ENCODE measurements around the gene TSEN54. TPM values are rescaled to one million over a fixed set of nuclear protein-coding genes. Genes with fewer than 3 reads are reported as not detected.

TSEN54 gene
- total RNA-seq, 1 experiment from 2014 or later: 25.8 TPM

DNA sequence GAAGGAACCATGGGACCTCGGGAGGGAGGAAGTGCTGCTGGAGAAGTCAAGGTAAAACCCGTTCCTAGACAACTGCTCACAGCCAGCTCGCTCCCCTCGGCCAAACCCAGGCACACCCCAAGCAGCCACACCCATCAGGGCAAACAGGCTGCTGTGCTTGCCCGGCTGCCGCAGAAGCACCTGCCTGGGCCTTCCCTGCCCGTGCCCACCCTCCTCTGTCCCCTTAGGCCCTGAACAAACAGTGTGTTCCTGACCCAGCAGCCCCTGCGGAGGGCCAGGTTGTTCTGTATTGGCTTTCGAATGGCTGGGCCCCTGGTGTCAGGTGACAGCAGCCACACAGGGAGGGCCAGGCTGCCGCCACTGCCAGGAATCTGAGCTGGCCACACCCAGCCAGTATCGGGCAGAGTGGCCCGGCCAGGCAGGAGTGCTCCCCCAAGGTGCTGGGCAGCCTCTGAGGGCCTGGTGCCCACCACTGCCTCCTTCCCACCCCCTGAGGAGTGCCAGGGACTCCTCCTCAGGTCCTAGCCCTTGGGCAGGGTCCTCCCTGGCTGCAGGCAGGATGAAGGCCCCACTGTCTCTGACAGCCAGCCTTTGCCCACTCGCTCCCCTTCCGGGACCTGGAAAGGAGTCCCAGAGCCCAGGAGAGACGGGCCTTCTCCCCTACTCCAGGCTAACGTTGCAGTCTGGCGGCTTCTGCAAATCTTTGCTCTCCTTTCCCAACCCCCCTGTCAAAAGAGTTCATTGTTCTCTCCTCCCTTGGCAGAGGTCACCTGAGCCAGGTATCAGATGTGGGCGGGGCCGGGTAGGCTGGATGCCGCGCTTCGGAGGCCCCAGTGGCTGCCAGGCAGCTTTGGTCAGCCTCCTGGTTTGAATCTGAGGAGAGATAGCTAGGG, 33.2 kb downstream of the TSEN54 start:
- in situ Hi-C loops (cut with HindIII; ENCODE audit: low pct_unique_long_range_greater_than_20kb, low sequenced_read_pairs): no loop called here
- DNase-seq (ENCODE audit: low read depth, low spot score): no peak

DNA sequence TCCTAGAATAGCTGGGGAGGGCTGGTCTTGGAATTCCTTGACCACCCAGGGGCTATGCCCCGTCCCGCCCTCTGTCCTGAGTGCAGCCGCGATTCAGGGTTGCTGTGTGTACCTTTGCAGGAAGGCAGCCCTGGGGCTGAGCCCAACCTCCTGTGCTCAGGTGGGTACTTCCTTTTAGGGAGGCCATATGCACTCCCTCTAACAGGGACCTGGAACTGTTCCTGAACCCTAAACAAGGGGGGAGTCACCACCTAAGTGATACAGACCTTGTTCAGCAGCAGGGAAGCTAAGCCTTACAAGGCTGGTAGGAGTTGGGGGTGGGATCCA, 33.8 kb downstream of the TSEN54 start:
- in situ Hi-C loops (cut with HindIII; ENCODE audit: low pct_unique_long_range_greater_than_20kb, low sequenced_read_pairs): no loop called here
- DNase-seq (ENCODE audit: low read depth, low spot score): no peak

DNA sequence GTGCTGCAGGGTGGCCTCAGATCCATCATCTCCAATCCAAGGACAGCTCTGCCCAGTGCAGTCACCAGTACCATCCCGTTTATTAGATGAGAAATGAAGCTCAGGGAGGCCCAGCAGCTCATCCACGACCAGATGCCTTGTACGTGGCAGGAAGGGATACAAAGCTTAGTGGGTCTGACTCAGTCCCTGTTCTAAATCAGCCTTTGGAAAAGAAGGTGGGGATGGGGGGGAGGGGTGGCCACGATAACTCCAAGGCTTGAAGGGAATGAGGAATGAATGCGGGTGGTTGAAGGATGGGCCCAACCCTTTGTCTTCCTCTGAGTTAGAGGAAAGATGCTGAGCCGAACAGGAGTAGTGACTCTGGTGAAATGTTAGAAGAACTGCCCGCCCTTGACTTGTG, 34.9 kb downstream of the TSEN54 start:
- in situ Hi-C loops (cut with HindIII; ENCODE audit: low pct_unique_long_range_greater_than_20kb, low sequenced_read_pairs): no loop called here
- DNase-seq (ENCODE audit: low read depth, low spot score): no peak

DNA sequence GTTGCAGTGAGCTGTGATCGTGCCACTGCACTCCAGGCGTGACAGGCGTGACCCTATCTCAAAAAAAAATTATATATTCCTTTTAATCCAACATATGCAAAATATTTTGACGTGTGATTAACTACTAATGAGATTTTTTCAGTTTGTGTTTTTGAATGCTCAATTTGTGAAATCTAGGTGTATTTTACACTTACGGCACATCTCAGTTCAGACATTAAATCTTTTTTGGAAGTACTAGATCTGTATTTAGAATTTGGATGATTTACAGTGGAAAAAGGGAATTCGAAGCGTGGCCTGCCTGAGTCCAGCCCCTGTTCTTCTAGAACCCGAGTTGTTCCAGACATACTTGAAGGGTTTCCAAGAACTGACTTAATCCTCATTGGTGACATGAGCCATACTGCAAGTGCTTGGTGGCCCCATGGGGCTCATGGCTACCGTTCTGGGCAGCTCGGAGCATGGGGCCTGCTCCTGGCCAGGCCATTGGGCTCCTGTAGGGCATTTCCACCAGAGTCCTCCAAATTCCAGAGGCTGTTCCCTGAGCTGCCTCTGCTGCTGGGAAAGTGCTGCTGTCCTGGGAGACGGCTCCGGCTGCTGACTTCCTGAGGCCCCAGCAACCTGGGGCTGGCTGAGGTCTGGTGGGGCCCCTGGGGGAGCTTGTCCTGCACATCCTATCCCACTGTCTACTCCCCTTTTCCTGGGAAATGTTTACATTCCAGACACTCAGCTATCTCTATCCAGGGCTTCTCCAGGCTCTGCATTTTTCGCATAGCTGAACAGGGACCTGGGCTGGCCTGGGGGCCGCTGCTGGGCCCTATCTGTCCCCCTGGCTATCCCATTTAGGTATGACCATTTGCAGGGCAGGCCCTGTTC, 36.3 kb downstream of the TSEN54 start:
- DNase-seq (ENCODE audit: low read depth, low spot score): no peak
- in situ Hi-C loops (cut with HindIII; ENCODE audit: low pct_unique_long_range_greater_than_20kb, low sequenced_read_pairs): no loop called here

DNA sequence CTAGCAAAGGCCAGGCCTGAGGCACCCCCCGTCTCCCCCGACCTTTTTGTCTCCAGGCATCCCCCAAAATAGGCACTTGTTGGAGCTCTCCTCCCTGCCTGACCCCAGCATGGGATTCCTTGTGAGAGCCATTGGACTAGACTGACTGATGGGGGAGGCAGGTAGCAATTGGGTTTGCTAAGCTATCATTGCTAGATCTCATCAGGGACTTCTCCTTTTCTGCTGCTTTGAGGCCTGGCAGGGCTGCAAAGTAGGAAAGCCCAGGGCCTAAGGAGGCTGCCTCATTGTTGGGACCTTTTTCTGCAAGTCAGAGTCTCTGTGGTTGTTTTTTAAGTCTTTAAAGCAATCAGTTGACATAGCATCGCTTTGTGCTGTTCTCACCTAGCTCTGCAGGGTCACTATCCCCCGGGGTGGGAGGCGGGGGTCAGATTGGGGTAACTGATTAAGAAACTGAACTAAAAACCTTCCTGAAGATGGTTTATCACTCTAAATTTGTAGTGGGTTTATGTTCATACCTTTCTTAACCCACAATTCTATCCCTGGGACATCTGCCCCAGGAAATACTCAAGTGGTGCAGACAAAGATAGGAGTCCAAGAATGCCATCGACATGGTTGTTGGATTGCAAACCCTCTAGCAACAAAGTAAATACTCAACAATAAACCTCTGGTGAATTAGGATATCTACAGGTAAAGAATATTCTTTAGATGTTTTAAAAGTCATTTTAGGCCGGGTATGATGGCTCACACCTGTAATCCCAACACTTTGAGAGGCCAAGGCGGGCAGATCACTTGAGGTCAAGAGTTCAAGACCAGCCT, 37.2 kb downstream of the TSEN54 start:
- no peak for DNase-seq (ENCODE audit: low read depth, low spot score)
- in situ Hi-C loops (cut with HindIII; ENCODE audit: low pct_unique_long_range_greater_than_20kb, low sequenced_read_pairs): no loop called here

DNA sequence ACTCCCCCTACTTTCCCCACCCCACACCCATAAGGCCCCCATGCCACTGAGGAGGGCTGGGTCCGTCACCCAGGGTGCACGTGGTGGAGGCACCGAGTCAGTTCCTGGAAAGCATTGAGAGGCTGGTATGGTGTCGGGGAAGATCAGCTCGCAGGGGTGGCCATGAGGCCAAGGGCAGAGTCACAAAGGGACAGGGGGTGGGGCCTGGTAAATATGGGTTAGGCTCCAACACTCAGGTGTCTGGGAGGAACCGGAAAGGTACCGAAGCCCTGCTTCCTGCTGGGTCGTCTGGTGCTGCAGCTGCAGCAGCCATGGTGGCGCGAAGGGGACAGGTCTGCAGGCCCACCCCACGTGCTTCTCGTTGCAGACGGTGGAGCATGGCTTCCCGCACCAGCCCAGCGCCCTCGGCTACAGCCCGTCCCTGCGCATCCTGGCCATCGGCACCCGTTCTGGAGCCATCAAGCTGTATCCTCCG, 39.4 kb downstream of the TSEN54 start:
- in situ Hi-C loops (cut with HindIII; ENCODE audit: low pct_unique_long_range_greater_than_20kb, low sequenced_read_pairs): no loop called here

DNA sequence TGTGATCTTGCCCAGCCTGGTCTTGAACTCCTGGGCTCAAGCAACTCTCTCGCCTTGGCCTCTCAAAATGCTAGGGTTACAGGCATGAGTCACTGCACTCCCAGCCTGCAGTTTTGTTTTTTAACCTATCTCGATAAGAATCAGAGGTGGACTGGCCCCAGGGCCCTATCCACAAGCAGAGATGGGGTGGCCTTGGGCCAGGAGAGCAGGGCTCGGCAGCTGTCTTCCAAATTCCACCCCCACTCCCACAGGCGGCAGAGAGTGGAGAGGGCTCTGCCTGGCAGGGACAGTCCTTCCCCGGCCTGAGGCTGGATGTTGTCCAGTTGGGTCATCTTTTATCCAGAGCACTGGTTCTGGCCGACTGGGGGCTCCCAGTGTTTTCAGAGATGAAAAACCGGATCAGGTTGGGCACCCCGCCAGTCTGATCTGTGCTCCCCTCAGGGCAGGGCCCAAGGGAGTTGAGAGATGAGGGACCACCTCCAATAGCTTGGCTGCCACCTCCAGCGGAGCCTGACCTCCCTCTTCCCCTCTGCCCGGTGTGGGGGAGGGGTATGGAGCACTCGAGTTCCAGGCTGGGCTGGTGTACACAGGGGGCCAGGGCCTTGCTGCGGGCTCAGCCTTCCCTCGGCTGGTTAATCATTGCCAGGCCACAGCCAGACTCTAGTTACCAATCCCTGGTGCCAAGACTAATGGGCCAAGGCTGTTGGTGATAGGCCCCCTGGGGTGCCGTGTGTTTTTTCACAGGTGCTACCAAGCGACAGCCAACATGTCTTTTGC, 40.9 kb downstream of the TSEN54 start:
- DNase-seq (ENCODE audit: low read depth, low spot score): no peak
- in situ Hi-C loops (cut with HindIII; ENCODE audit: low pct_unique_long_range_greater_than_20kb, low sequenced_read_pairs): no loop called here

More for the DNA sequence above, 39.4 kb downstream of the TSEN54 start:
- no peak for DNase-seq (ENCODE audit: low read depth, low spot score)

DNA sequence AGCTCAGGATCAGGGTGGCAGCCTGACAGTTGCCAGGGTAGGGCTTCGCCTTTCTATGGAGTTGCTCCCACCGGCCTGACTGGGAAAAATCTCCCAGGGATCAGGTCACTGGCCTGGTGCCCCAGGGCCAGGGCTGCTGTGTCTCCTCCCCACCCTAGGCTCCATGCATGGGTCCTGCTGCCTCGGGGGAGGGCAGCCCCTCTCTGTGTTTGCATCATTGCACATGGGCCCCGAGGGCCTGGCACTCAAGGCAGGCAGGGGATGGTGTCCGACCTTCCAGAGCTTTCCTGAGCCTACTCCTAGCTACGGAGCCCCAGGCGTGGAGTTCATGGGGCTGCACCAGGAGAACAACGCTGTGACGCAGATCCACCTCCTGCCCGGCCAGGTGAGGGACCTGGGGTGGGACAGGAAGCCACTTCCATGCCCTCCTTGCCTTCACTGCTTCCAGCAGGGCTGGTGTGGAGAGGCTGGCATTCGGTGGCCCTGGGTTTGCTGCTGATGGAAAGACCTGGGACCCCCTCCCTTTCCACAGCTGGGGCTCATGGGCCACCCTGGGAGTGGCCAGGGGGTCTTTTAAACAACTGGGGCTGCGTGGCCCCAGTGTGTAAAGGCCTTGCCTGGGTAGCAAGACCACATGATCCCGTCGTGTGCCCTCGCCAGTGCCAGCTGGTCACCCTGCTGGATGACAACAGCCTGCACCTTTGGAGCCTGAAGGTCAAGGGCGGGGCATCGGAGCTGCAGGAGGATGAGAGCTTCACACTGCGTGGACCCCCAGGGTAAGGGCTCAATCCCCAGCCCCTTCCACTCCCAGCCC, 41.7 kb downstream of the TSEN54 start:
- in situ Hi-C loops (cut with HindIII; ENCODE audit: low pct_unique_long_range_greater_than_20kb, low sequenced_read_pairs): no loop called here
- DNase-seq (ENCODE audit: low read depth, low spot score): no peak

DNA sequence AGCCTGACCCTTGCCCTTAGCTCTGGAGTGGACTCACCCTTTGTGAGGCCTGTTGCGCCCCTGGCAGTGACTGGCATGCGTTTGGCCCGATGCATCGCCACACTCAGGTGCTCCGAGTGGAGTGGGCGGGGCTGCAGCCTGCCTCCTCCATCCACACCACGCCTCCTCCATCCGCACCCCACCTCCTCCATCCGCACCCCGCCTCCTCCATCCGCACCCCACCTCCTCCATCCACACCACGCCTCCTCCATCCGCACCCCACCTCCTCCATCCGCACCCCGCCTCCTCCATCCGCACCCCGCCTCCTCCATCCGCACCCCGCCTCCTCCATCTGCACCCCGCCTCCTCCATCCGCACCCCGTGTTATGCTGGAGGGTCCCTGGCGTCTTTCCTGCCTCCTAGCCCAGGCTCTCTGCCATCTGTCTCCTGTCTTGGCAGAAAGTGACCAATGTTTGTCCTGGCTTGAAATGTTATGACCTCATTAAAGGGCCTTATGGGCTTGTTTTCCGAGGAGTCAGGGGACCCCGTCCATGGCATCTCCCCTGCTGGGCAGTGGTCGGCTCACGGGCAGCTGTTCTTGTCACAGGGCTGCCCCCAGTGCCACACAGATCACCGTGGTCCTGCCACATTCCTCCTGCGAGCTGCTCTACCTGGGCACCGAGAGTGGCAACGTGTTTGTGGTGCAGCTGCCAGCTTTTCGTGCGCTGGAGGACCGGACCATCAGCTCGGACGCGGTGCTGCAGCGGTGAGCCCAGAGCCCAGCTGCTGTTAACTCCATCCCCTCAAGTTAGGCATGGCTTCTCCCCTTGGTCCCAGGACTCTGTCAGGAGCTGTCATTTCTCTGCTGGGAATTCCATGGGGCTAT, 42.6 kb downstream of the TSEN54 start:
- DNase-seq (ENCODE audit: low read depth, low spot score): no peak
- in situ Hi-C loops (cut with HindIII; ENCODE audit: low pct_unique_long_range_greater_than_20kb, low sequenced_read_pairs): no loop called here

DNA sequence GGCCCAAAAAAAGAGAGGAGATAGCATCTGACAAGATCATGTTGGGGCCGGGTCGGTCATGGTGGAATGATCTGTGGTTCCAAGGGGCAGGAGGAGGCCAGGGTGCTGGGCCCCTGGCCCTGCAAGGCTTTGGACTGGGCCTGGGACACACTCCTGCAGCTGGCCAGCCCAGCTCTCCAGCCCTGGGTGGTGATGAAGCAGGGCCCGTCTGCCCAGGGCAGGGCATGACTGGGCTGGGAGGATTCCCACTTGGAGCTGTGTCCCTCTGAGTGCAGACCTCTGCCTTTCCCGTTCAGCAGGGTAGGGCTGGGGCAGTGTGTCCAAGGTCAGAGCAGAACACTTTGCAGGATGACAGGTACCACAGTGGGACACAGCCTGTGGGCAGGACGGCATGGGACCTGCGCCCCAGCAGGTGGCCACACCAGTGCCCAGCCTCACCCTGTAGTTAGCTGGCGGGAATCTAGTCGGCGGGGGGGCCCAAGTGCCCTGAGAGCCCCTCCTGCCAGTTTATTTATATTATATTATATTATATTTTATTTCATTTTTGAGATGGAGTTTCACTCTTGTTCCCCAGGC, 43.7 kb downstream of the TSEN54 start:
- in situ Hi-C loops (cut with HindIII; ENCODE audit: low pct_unique_long_range_greater_than_20kb, low sequenced_read_pairs): no loop called here
- DNase-seq (ENCODE audit: low read depth, low spot score): no peak

DNA sequence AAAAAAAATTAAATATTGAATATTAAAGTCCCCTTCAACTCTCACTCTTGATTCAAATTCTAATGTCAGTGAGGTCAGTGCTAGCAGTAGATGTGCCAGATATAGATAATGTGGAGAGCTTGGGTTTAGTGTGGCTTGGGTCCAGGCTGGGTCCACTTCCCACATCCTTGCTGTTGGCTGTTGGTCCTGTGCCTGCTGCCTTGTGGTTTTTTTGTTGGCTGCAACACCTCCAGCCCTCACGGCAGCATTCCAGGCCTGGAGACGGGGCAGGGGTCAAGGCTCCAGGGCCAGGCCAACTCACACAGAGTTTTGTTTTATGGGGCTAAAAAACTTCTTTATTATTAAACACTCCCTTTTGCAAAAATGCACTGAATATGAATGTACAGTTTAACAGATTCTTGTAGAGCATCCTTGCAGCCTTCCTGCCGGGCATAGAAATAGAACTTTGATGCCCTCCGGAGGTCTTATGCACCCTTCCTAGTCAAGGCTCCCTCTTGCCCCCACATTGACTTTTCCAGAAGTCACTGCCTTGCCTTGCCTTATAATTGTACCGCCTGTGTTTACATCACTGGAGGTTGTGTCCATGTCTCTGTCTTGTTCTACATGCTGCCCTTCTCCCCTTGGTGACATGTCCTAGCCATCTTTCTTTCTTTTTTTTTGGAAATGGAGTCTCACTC, 45.7 kb downstream of the TSEN54 start:
- DNase-seq (ENCODE audit: low read depth, low spot score): no peak

DNA sequence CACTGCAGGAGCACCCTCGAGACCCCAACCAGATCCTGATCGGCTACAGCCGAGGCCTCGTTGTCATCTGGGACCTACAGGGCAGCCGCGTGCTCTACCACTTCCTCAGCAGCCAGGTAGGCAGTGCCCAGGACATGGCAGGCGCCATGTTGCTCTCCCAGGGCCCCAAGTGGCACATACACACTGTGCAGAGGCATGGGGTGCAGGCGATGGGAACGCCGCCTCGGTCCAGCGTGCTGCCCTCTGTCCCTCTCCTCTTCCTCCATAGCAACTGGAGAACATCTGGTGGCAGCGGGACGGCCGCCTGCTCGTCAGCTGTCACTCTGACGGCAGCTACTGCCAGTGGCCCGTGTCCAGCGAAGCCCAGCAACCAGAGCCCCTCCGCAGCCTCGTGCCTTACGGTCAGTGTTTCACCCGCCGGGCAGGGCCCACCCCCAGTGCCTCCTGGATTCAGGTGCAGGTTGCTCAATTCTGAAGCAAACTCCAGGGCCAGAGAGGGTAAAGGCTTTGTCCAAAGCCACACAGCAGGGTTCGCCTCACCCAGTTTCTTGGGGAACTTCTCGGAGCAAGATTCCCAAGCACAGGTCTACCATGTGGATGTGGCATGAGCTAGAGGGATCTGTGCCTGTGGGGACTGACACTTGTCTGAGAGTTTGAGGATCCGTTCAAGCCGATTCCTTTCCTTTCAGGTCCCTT, 46.9 kb downstream of the TSEN54 start:
- in situ Hi-C loops (cut with HindIII; ENCODE audit: low pct_unique_long_range_greater_than_20kb, low sequenced_read_pairs): no loop called here

More for the DNA sequence above, 45.7 kb downstream of the TSEN54 start:
- in situ Hi-C loops (cut with HindIII; ENCODE audit: low pct_unique_long_range_greater_than_20kb, low sequenced_read_pairs): no loop called here

DNA sequence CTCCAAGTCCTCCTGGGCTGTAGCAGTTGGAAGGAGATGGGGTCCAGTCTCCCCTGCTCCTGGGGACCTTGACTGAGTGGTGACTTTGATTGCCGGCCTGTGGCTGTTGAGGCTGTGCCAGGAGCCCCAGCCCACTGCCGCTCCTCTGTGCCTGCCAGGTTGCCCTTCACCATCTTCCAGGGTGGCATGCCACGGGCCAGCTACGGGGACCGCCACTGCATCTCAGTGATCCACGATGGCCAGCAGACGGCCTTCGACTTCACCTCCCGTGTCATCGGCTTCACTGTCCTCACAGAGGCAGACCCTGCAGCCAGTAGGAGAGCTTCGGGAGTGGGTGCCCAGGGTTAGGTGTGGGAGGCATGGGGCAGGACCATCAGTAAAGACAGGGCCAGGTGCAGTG, 47.9 kb downstream of the TSEN54 start:
- DNase-seq (ENCODE audit: low read depth, low spot score): no peak
- in situ Hi-C loops (cut with HindIII; ENCODE audit: low pct_unique_long_range_greater_than_20kb, low sequenced_read_pairs): no loop called here

More for the DNA sequence above, 46.9 kb downstream of the TSEN54 start:
- no peak for DNase-seq (ENCODE audit: low read depth, low spot score)

DNA sequence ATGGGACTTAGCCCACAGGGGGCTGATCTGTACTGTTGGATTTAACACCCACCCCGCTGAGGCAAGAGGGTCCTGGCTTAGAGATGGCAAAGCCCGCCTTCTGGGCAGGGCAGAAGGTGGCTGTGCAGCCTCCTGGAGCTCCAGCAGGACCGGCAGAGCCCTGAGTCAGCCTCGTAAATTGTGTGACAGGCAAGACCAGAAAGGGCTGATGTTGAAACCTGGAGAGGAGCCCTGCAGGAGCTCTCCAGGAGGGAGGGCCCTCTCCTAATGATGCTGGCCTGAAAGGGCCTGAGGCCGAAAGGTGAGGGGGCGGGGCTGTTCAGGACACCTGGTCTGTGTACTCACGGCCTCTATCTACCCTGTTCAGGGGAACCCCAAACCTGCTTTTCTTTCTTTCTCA, 48.7 kb downstream of the TSEN54 start:
- DNase-seq (ENCODE audit: low read depth, low spot score): no peak
- in situ Hi-C loops (cut with HindIII; ENCODE audit: low pct_unique_long_range_greater_than_20kb, low sequenced_read_pairs): no loop called here
